Activated CD4-positive, alpha-beta T cell treated with anti-CD3 and anti-CD28 coated beads, Interleukin-2, amount 10 ng/mL, durations not matched to agents 24 days and 14 days (primary cell): ENCODE results near the gene PALM. TPM values are rescaled to one million over a fixed set of nuclear protein-coding genes. Genes with fewer than 3 reads are reported as not detected.

Source experiments
- DNase-seq: peaks from one replicate; pipeline ENCODE4 v3.0.0; 2022
- H3K27ac Mint-ChIP-seq: one replicate; pipeline ENCODE4 v1.8.0; 2022; ENCODE audit warnings: mild to moderate bottlenecking, mixed read lengths
- H3K27me3 Mint-ChIP-seq: one replicate; pipeline ENCODE4 v1.8.0; 2022; ENCODE audit warnings: mixed read lengths
- H3K36me3 Mint-ChIP-seq: one replicate; pipeline ENCODE4 v1.8.0; 2022; ENCODE audit warnings: low read depth, mild to moderate bottlenecking, mixed read lengths
- H3K4me1 Mint-ChIP-seq: one replicate; pipeline ENCODE4 v1.8.0; 2021; ENCODE audit warnings: mixed read lengths
- H3K4me3 Mint-ChIP-seq: one replicate; pipeline ENCODE4 v1.8.0; 2022; ENCODE audit warnings: mild to moderate bottlenecking, moderate library complexity, mixed read lengths
- H3K9me3 Mint-ChIP-seq: one replicate; pipeline ENCODE4 v1.8.0; 2021; ENCODE audit warnings: mixed read lengths
- intact Hi-C: fragments of 100-400 bp; cut with micrococcal nuclease; formaldehyde crosslinking; loops from one replicate; pipeline ENCODE4 v1.15.1; 2023
- total RNA-seq: library from RNA; stranded (reverse); gene quantifications from 2 replicates; pipeline ENCODE4 v1.2.3, GENCODE V29; 2022

The PALM gene
- total RNA-seq, 1 donor from 2014 or later, result not detected

DNA sequence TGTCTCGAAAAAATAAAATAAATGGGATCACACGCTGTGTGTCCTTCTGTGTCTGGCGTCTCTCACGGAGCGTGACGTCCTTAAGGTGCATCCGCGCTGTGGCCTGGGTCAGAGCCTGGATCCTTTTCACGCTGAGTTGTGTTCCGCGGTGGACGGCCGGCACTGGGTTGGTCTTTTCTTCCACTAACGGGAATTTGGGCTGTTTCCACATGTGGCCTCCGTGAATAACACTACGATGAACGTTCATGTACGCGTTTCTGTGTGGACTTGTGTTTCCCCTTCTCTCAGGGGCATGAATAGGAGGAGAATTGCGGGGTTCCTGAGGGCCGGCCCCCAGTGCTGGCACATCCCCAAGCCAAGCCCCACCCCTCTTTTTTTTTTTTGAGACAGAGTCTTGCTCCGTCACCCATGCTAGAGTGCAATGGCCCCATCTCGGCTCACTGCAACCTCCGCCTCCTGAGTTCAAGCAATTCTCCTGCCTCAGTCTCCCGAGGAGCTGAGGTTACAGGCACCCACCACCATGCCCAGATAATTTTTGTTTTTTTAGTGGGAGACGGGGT lies 82.4 kb downstream of the PALM start:
- H3K9me3 Mint-ChIP-seq, result no peaks in the 10 kb centered on the region
- peaks cover 4% of the 10 kb centered on the region for H3K27me3 Mint-ChIP-seq
- no peaks in the 10 kb centered on the region for H3K36me3 Mint-ChIP-seq
- no peak overlapping the region for H3K4me3 Mint-ChIP-seq
- DNase-seq, result no peak
- intact Hi-C loops, result no loop called here
- H3K27ac Mint-ChIP-seq, result no peak overlapping the region
- H3K4me1 Mint-ChIP-seq, result no peaks in the 10 kb centered on the region

DNA sequence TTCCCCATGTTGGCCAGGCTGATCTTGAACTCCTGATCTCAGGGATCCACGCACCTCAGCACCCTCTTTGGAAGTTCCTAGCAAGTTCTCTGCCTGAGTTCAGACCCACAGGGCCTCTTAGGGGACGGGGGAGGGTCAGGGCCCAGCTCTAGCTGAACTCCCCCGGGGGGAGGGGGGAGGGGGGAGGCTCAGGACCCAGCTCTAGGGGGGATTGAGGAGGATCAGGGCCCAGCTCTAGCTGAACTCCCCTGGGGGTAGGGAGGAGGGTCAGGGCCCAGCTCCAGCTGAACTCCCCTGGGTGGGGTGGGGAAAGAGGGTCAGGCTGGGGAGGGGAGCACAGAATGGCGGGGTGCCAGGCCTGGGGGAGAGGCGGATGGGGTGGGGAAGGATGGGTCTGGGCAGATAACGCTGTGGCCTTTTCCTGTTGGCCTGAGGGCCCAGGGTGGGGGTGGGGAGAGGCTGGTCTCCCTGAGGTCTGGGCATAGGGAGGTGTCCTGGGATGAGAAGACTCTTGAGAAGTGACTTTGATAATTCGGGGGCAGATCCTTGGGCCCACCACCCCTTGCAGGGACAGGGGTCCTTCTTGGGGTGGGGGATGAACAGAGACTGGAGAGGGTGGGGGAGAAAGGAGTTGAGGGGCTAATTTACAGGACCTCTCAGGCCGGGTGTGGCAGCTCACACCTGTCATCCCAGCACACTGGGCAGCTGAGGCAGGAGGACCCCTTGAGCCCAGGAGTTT lies 83.0 kb downstream of the PALM start:
- H3K27me3 Mint-ChIP-seq, result peaks cover 4% of the 10 kb centered on the region
- intact Hi-C loops, result no loop called here

DNA sequence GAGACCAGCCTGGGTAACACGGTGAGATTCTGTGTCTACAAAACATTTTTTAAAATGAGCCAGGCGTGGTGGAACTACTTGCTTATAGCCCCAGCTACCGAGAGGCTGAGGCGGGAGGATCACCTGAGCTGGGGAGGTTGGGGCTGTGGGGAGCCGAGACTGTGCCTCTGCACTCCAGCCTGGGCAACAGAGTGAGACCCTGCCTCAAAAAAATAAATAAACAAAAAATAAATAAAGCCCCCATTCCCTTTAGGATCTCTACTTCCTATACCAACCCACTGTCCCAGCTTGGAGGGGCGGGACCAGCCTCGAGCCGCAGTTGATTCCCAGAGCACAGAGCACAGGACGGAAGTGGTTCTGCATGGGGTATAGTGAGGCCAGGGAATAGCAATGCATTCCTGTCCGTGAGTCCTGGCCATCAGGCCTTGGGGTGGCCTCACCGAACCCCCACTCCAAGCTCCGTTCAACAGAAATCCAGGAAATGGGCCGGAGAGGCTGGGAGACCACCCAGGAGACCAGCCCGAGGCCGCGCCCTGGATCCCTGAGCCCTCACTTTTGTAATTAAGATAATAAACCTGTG lies 83.7 kb downstream of the PALM start:
- H3K4me1 Mint-ChIP-seq, result peaks cover 4% of the 10 kb centered on the region
- H3K9me3 Mint-ChIP-seq, result no peaks in the 10 kb centered on the region
- intact Hi-C loops, result no loop called here
- H3K4me3 Mint-ChIP-seq, result no peak overlapping the region
- H3K27ac Mint-ChIP-seq, result no peak overlapping the region
- peaks cover 6% of the 10 kb centered on the region for H3K27me3 Mint-ChIP-seq
- no peak for DNase-seq
- peaks cover 2% of the 10 kb centered on the region for H3K36me3 Mint-ChIP-seq

More for the DNA sequence above, 83.0 kb downstream of the PALM start:
- Mint-ChIP-seq H3K36me3 (no peaks in the 10 kb centered on the region), H3K9me3 (no peaks in the 10 kb centered on the region), H3K27ac (no peak overlapping the region), H3K4me3 (no peak overlapping the region), H3K4me1 (peaks cover 2% of the 10 kb centered on the region)
- DNase-seq, result no peak

DNA sequence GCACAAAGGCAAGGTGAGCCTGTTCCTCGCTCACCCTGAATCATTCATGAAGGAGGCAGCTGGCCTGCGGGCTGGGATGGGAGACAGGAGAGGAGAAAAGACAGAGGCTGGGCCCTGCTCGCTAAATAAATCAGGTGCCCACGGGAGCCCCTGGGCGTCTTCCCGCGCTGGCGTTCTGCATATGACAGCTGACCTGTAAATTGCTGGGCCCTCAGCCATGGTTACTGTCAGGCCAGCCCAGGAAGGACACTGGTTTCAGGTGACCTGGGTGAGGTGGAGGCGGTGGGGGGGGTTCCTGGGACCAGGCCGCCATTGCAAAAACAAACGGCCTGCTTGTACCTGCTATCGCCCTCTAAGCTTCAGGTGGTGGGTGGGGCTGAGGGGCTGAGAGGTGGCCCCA lies 85.1 kb downstream of the PALM start:
- H3K27ac Mint-ChIP-seq, result no peak overlapping the region
- no peak overlapping the region for H3K4me3 Mint-ChIP-seq
- intact Hi-C loops, result no loop called here
- H3K4me1 Mint-ChIP-seq, result peaks cover 4% of the 10 kb centered on the region
- H3K9me3 Mint-ChIP-seq, result no peaks in the 10 kb centered on the region
- H3K27me3 Mint-ChIP-seq, result peaks cover 6% of the 10 kb centered on the region
- DNase-seq, result no peak
- H3K36me3 Mint-ChIP-seq, result peaks cover 7% of the 10 kb centered on the region

DNA sequence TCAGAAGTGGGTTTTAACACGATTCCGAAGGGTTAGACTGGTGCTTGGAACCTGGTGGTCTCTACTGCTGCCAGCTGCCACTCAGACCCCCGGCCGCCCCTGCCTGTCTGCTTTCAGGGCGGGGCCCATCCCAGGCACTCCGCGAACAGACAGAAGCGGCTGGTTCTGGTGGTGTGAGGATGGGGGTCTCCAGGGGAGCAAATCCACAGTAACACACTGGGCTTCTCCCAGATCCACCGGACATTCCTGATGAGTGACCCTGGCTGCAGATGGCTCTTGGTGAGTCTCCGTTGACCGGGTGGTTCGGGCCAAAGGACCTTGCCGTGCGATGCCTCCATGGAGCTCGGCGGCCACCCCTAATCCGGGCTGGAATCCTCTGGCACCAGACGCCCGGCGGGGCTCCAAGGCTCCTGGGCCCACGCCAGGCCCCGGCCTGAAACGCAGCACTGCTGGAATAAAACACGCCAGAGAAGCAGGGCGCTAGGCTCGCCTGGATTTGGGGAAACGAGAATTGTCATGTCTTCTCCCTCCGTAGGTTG lies 86.4 kb downstream of the PALM start:
- no peak overlapping the region for H3K4me3 Mint-ChIP-seq
- no peak for DNase-seq
- H3K27ac Mint-ChIP-seq, result no peak overlapping the region
- no peaks in the 10 kb centered on the region for H3K9me3 Mint-ChIP-seq
- H3K36me3 Mint-ChIP-seq, result peaks cover 20% of the 10 kb centered on the region
- H3K4me1 Mint-ChIP-seq, result peaks cover 15% of the 10 kb centered on the region
- peaks cover 1% of the 10 kb centered on the region for H3K27me3 Mint-ChIP-seq
- intact Hi-C loops, result no loop called here

DNA sequence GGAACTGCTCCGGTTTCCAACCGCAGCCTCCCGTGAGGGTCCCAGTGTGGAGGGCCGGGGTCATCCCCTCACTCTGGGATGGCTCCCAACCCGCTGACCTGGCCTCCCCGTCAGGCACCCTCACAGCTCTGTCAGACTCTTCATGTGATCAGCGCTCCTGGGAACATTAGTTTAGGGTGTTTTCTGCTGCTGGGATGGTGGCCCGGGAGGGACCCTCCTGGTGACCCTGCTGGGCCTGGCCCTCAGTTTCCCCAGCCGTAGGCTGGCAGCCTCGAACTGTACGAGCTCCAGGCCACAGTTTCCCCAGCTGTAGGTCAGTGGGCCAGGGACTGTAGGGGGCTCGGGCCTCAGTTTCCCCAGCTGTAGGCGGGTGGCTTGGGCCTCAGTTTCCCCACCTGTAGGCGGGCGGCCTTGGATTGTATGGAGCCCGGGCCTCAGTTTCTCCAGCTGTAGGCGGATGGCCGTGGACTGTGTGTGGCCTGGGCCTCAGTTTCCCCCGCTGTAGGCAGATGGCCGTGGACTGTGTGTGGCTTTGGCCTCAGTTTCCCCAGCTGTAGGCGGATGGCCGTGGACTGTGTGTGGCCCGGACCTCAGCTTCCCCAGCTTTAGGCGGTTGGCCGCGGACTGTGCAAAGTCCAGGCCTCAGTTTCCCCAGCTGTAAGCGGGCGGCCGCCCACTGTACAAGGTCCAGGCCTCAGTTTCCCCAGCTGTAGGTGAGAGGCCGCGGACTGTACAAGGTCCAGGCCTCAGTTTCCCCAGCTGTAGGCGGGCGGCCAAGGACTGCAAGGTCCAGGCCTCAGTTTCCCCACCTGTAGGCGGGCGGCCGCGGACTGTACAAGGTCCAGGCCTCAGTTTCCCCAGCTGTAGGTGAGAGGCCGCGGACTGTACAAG lies 87.2 kb downstream of the PALM start:
- Mint-ChIP-seq H3K4me1 (peaks cover 21% of the 10 kb centered on the region), H3K27me3 (peaks cover 1% of the 10 kb centered on the region), H3K27ac (no peak overlapping the region), H3K9me3 (no peaks in the 10 kb centered on the region), H3K4me3 (peak overlapping the region; percentile 10), H3K36me3 (peaks cover 27% of the 10 kb centered on the region)
- intact Hi-C loops, result loop anchor here (2.0 kb wide), 2 partner anchors 25 to 129 kb away; no protein-coding TSS in a partner anchor
- DNase-seq, result no peak

DNA sequence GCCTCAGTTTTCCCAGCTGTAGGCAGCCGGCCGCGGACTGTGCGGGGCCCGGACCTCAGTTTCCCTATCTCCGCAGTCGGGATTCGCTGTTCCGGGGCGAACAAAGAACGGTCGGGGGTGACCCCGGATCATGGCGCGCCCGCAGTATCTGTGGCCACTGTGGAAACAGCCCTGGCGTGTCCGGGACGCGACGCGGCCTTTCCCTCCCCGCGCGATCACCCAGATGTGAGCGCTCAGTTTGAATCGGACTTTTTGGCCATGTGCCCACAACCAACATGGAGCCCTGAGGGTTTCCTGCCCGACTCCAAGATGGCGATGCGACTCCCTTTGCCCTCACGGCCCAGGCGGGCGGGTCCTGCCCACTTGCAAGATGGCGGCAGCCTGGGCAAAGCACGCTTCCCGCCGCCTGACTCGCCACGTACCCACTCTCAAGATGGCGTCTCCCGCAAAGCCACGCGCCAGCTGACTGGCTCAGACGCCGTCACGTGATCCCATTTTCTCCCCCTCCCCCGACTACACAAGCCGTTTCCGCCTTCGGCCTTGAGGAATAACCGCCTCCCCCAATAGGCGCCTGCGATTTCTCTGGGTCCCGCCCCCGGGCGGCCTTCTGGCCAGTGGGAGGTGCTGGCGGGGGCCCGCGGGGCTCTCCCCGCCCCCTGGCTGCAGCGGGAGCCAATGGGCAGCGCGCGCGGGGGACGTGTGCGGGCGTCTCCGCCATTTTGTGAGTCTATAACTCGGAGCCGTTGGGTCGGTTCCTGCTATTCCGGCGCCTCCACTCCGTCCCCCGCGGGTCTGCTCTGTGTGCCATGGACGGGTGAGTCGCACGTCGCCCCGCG lies 88.2 kb downstream of the PALM start, which contains the start of gene PTBP1:
PTBP1 (plus strand) TSS at position 761 of the 836 bp plus-strand sequence; CDS start at position 807, 46 bp downstream.
- H3K36me3 Mint-ChIP-seq, result peaks cover 33% of the 10 kb centered on the region
- H3K4me1 Mint-ChIP-seq, result peaks cover 25% of the 10 kb centered on the region
- DNase-seq, result peak; percentile 100

More for the DNA sequence above, 88.2 kb downstream of the PALM start, which contains the start of gene PTBP1:
- Mint-ChIP-seq H3K4me3 (peak within 1 kb of the TSS; percentile 92), H3K27ac (peak within 1 kb of the TSS; percentile 95), H3K27me3 (peaks cover 1% of the 10 kb centered on the region), H3K9me3 (no peaks in the 10 kb centered on the region)
- intact Hi-C loops, result loop anchor here (1.0 to 2.0 kb wide), 7 partner anchors 26 to 610 kb away; partner anchors contain the start of genes DAZAP1, MIDN, POLRMT and RNF126

Other genes with a start within 250 kb of the PALM start
- gene SHC2, start 247.9 kb upstream of the PALM start, total RNA-seq, result not detected in 2 replicates
- 0.14 and 0.19 TPM in 2 replicates for gene MADCAM1, start 212.4 kb upstream of the PALM start, total RNA-seq
- gene TPGS1, start 201.4 kb upstream of the PALM start, total RNA-seq, result 13.5 and 15.6 TPM in 2 replicates
- gene CDC34, start 177.2 kb upstream of the PALM start, total RNA-seq, result 52.8 and 55.0 TPM in 2 replicates
- gene GZMM, start 164.9 kb upstream of the PALM start, total RNA-seq, result 37.6 and 40.9 TPM in 2 replicates
- gene BSG, start 136.3 kb upstream of the PALM start, total RNA-seq, result 291 and 297 TPM in 2 replicates
- 1.1 TPM in 2 replicates for gene HCN2, start 119.1 kb upstream of the PALM start, total RNA-seq
- 103 and 104 TPM in 2 replicates for gene POLRMT, start 75.4 kb upstream of the PALM start, total RNA-seq
- gene FGF22, start 69.1 kb upstream of the PALM start, total RNA-seq, result not detected in 2 replicates
- 109 and 110 TPM in 2 replicates for gene RNF126, start 45.7 kb upstream of the PALM start, total RNA-seq
- gene FSTL3, start 32.5 kb upstream of the PALM start, total RNA-seq, result 7.2 and 7.7 TPM in 2 replicates
- not detected in 2 replicates for gene PRSS57, start 13.5 kb upstream of the PALM start, total RNA-seq
- not detected in 2 replicates for gene MISP, start 42.2 kb downstream of the PALM start, total RNA-seq
- gene PTBP1, start 88.5 kb downstream of the PALM start, total RNA-seq, result 789 and 832 TPM in 2 replicates
- gene PLPPR3, start 113.0 kb downstream of the PALM start, total RNA-seq, result not detected in 2 replicates
- gene AZU1, start 118.9 kb downstream of the PALM start, total RNA-seq, result not detected in 2 replicates
- not detected in 2 replicates for gene PRTN3, start 132.1 kb downstream of the PALM start, total RNA-seq
- gene ELANE, start 143.4 kb downstream of the PALM start, total RNA-seq, result not detected in 2 replicates
- gene CFD, start 150.7 kb downstream of the PALM start, total RNA-seq, result 1.4 and 2.5 TPM in 2 replicates
- gene MED16, start 184.3 kb downstream of the PALM start, total RNA-seq, result 58.1 and 61.1 TPM in 2 replicates
- not detected in 2 replicates for gene RNU6-9, start 184.5 kb downstream of the PALM start, total RNA-seq
- 86.8 and 91.5 TPM in 2 replicates for gene R3HDM4, start 204.3 kb downstream of the PALM start, total RNA-seq
- 12.9 and 16.8 TPM in 2 replicates for gene KISS1R, start 208.4 kb downstream of the PALM start, total RNA-seq
- gene ARID3A, start 217.1 kb downstream of the PALM start, total RNA-seq, result 35.6 and 36.6 TPM in 2 replicates